Panc1 (cell line): ENCODE data around the gene NKX2-2. TPM values are rescaled to one million over a fixed set of nuclear protein-coding genes. Genes with fewer than 3 reads are reported as not detected.

Experiments
- ATAC-seq: fragments of 200-7000 bp; cut with Tn5 transposase; 2 replicates; pipeline ENCODE4 v1.9.1; 2020; ENCODE audit warnings: mild to moderate bottlenecking, moderate library complexity
- BruUV-seq: library from RNA; stranded (reverse); fragments of 400-500 nt; replicated peaks from 2 replicates; lab custom pipeline; 2021; lab: Mats Ljungman, UMichigan
- CTCF ChIA-PET: fragments of 300-600 bp; sonication (Branson Sonifier 250); formaldehyde crosslinking; loops from one replicate; lab custom pipeline; 2022; ENCODE audit warnings: antibody characterized with exemption; lab: Charles Lee
- POLR2A ChIA-PET: fragments of 300-600 bp; sonication (Branson Sonifier 250); formaldehyde crosslinking; loops from one replicate; lab custom pipeline; 2022; ENCODE audit warnings: antibody characterized with exemption; lab: Charles Lee
- DNase-seq: peaks from one replicate; pipeline ENCODE4 v3.0.0-alpha.2; 2010; ENCODE audit warnings: low read depth, low spot score
- H3K27ac ChIP-seq: 2 replicates; pipeline ENCODE4 v1.5.1; 2011; ENCODE audit warnings: mild to moderate bottlenecking, low read length, inconsistent platforms
- H3K27me3 ChIP-seq: fragments of 200-500 bp; sonication (Bioruptor generic); 2 replicates; pipeline ENCODE4 v1.6.0; 2014; ENCODE audit warnings: low read length, inconsistent platforms; ENCODE audit not compliant: control insufficient read depth, insufficient read depth
- H3K36me3 ChIP-seq: fragments of 200-500 bp; sonication (Bioruptor generic); 2 replicates; pipeline ENCODE4 v1.5.1; 2014; ENCODE audit warnings: inconsistent platforms, mild to moderate bottlenecking, low read length, moderate library complexity; ENCODE audit not compliant: control insufficient read depth, insufficient read depth
- H3K4me1 ChIP-seq: 2 replicates; pipeline ENCODE4 v1.5.1; 2011; ENCODE audit warnings: inconsistent platforms, mild to moderate bottlenecking, low read length, moderate library complexity; ENCODE audit not compliant: control insufficient read depth, insufficient read depth
- H3K4me3 ChIP-seq, 2 experiments: 2 replicates each; pipeline ENCODE4 v1.5.1; 2011 to 2012; ENCODE audit warnings: low read depth in 2 of 2, low read length in 2 of 2, mild to moderate bottlenecking in 2 of 2, inconsistent platforms in 1 of 2, moderate library complexity in 1 of 2
- H3K9me3 ChIP-seq: fragments of 200-500 bp; sonication (Bioruptor generic); 2 replicates; pipeline ENCODE4 v1.5.1; 2014; ENCODE audit warnings: low read depth, mild to moderate bottlenecking, inconsistent platforms, low read length, moderate library complexity; ENCODE audit not compliant: control insufficient read depth, insufficient read depth
- CTCF ChIP-seq: fragments of 450-650 bp; IDR thresholded peaks from 2 replicates; pipeline ENCODE4 v1.5.1; 2017; ENCODE audit warnings: mild to moderate bottlenecking
- POLR2AphosphoS5 ChIP-seq: IDR thresholded peaks from 2 replicates; pipeline ENCODE4 v1.6.1; 2012; ENCODE audit warnings: mild to moderate bottlenecking, low read depth, low read length, moderate library complexity
- REST ChIP-seq, 2 experiments: IDR thresholded peaks; 2 replicates each; pipeline ENCODE4 v1.6.1; 2011 to 2012; ENCODE audit warnings: low read depth in 2 of 2, control low read depth in 1 of 2, low read length in 1 of 2, mild to moderate bottlenecking in 1 of 2, moderate library complexity in 1 of 2; ENCODE audit not compliant: insufficient read depth in 1 of 2
- SIN3A ChIP-seq: IDR thresholded peaks from 2 replicates; pipeline ENCODE4 v1.6.1; 2012; ENCODE audit warnings: low read depth, mild to moderate bottlenecking, low read length, moderate library complexity, borderline replicate concordance; ENCODE audit not compliant: insufficient read depth
- TCF7L2 ChIP-seq: IDR thresholded peaks from 2 replicates; pipeline ENCODE4 v1.6.1; 2011; ENCODE audit warnings: mild to moderate bottlenecking, low read depth, low read length, inconsistent platforms
- in situ Hi-C: cut with HindIII; loops from 2 replicates; pipeline ENCODE4 v1.10.0; 2016; ENCODE audit warnings: low sequenced_read_pairs, low pct_unique_long_range_greater_than_20kb
- intact Hi-C: fragments of 100-400 bp; cut with micrococcal nuclease; formaldehyde crosslinking; loops from one replicate; pipeline ENCODE4 v1.10.0; 2022; ENCODE audit not compliant: unreplicated experiment
- total RNA-seq: library from RNA; stranded (reverse); gene quantifications from one replicate; pipeline ENCODE4 v1.2.1, GENCODE V29; 2021; ENCODE audit not compliant: unreplicated experiment

The NKX2-2 gene
- total RNA-seq, 1 experiment from 2014 or later: not detected

GRCh38 chr20:21521596-21522480 is 8.0 kb upstream of the NKX2-2 start:
- CTCF ChIA-PET: no interaction called here

More at GRCh38 chr20:21521596-21522480, 8.0 kb upstream of the NKX2-2 start:
- H3K36me3 ChIP-seq: no peaks in the 10 kb centered on the region
- H3K9me3 ChIP-seq: no peaks in the 10 kb centered on the region
- H3K4me1 ChIP-seq: no peaks in the 10 kb centered on the region
- peak overlapping the region in 1 of 2 experiments; percentile 11; a peak in 1 of 4 replicates for H3K4me3 ChIP-seq
- no peak overlapping the region for H3K27ac ChIP-seq
- POLR2A ChIA-PET: no interaction called here
- peaks cover 27% of the 10 kb centered on the region for H3K27me3 ChIP-seq
- DNase-seq (no peak), ATAC-seq (no peak)
- TF ChIP-seq POLR2AphosphoS5 (no peak), SIN3A (no peak), TCF7L2 (no peak), CTCF (no peak), REST (IDR thresholded peaks at IDR 0.05; ENCODE audit: insufficient read depth in 1 of 2, low read depth in 2 of 2, low read length in 1 of 2) (no peak)
- BruUV-seq: no TSS peak
- in situ Hi-C loops: no loop called here
- intact Hi-C loops: no loop called here
